NCI-H82 (cell line): ENCODE data around the gene ZNF354B.
A peak's percentile ranks its signal among the peaks of the same experiment; 100 is the strongest.

ENCODE experiments used
- DNase-seq: peaks from one replicate; lab custom pipeline; 2025; lab: John Stamatoyannopoulos, UW

The ZNF354B gene

DNA sequence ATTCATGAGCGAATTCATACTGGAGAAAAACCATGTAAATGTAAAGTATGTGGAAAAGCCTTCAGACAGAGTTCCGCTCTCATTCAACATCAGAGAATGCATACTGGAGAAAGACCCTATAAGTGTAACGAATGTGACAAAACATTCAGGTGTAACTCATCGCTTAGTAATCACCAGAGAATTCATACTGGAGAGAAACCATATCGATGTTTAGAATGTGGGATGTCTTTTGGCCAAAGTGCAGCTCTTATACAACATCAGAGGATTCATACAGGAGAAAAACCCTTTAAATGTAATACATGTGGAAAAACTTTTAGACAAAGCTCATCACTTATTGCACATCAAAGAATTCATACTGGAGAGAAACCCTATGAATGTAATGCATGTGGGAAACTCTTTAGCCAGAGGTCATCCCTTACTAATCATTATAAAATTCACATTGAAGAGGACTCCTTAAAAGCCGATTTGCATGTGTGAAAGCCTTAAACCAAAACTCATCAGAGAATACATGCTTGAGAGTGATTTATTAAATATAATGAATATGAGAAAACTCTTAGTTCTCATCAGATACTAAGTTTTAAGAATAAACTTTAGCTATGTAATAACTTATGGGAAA, 24.2 kb downstream of the ZNF354B start:
- no peak for DNase-seq

DNA sequence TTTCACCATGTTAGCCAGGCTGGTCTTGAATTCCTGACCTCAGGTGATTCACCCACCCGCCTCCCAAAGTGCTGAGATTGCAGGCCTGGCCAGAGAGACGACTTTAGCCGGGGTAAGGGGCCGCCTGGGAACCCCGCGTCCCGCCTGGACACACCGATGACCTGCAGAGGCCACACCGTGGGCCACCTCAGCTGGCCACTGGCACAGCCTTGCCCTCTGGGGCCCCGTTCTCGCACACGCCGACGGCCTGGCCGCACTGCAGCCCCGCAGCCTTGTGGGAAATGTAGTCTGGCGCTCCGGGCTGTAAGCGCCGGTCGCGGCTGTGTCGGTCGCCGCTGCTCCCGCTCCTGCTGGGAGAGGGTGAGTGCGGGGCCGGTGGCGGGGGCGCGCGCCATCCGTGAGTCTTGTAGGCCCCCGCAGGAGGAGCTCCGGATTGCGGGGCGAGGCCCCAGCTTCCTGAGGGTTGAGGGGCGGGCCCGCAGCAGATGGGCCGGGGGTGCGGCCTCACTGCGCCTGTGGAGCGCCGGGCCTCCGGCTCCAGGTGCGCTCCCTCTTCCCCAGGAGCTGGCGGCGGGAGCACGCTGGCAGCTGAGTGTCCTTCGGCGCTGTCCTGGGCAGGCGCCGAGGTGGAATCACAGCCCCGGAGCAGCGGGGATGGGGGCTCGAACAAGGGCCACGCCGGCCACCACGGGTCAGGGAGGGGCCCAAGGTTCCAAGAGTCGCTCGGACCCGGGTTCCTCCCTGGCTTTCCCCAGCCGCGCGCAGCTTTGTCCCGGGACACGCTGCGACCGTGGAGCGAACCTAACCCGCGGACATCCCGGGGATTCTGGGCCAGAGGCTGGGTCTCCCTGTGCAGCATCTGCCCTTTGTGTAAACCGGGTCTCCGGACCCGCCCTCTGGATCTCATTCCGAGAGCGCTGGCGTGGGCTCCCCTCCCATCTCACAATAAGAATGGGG, 36.1 kb downstream of the ZNF354B start, which contains the start of gene ZFP2:
Gene ZFP2, plus strand, starts transcription at position 299 of the 957 bp plus-strand sequence. CDS start 35,401 bp downstream, outside the sequence.
- DNase-seq = peak; percentile 77

DNA sequence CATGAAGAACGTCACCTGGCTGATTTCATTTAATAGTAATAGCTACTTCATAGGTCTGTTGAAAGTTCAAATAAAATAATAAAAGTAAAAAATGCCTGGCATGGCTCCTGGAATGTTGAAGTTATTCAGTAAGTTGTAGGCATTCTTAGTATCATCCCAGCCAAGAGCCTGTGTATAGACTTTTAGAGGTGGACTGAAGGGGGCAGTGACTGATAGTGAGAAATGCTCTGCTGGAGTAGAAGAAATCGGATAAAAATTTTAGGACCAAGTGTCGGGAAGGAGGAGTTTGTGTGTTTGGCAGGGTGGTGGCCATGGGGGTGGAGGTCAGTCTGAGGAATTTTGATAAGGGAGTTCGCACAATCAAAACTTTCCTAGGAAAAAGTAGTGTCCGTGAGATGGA, 39.5 kb downstream of the ZNF354B start:
- no peak for DNase-seq

DNA sequence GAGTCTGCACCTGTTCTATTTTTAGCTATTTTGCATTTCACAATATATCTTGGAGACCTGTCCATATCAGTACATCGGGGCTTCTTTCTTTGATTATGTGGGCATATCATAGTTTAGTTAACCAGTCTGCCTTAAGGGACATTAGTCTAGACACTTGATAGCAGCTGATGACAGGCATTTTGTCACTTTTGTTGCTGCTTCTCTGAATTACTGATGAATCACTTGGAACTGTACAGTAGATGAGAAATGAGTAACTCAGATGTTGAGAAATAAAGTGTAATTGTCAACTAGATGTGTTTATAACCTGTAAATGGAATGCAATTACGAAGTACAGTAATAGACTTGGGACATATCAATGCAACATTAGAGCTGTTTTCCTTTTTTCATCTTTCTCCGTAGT, 43.1 kb downstream of the ZNF354B start:
- DNase-seq = no peak

DNA sequence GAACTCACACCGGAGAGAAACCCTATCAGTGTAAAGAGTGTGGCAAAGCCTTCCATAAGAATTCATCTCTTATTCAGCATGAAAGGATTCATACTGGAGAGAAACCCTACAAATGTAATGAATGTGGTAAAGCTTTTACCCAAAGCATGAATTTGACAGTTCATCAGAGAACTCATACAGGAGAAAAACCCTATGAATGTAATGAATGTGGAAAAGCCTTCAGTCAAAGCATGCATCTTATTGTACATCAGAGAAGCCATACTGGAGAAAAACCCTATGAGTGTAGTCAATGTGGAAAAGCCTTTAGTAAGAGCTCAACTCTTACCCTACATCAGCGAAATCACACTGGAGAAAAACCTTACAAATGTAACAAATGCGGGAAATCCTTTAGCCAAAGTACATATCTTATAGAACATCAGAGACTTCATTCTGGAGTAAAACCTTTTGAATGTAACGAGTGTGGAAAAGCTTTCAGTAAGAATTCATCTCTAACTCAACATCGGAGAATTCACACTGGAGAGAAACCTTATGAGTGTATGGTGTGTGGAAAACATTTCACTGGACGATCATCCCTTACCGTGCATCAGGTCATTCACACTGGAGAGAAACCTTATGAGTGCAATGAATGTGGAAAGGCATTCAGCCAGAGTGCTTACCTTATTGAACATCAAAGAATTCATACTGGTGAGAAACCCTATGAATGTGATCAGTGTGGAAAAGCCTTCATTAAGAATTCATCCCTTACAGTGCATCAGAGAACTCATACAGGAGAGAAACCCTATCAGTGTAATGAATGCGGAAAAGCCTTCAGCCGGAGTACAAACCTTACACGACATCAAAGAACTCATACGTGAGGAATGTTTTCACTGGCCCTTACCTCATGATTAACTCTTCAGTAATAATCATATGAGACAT, 72.3 kb downstream of the ZNF354B start:
- DNase-seq = no peak
